Activated CD4-positive, alpha-beta T cell treated with anti-CD3 and anti-CD28 coated beads, Interleukin-2, amount 50 U/mL, for 16 hours (primary cell): ENCODE results near the gene SPRR5.

Source experiments
- DNase-seq: peaks from one replicate; pipeline ENCODE4 v3.0.0-alpha.2; 2020

Gene SPRR5

DNA sequence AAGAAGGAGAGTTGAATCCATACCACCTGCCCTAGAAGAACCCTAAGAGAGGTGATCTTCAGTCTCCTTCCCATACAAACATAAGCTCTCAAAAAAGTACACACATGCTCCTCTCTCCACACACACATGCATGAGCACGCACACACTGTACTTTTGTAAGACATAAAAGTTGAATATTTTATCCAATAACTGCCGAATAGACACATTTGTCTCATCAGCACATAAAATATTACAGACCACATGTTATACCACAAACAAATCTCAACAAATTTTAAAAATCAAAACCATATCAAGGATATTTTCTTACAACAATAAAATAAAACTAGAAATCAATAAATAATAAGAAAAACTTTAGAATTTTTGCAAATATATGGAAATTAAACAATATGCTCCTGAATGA is 39.6 kb downstream of the SPRR5 start:
- DNase-seq, result no peak

DNA sequence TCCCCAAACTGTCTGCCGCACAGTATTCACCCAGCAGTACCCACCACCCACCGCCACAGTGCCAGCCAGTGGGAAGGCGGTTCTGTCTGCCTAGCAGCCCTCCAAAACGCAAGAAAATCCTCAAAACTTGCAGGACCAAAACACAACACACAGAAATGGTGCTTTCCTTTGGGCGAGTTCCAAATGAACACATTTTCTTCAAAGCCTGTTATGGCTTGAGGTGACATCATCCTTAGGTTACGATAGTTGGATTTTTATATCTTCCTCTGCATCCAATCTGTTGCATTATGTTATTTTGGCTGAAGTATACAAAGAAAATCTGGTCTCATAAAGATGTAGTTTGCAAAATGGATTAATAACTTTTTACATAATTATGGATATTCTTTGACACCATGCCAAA is 46.2 kb downstream of the SPRR5 start:
- DNase-seq, result no peak

- DNase-seq, result no peak
These were observed 48.8 kb downstream of the SPRR5 start for GRCh38 chr1:152995842-152996241.

GRCh38 chr1:152996633-152997400 is 49.8 kb downstream of the SPRR5 start:
- no peak for DNase-seq

DNA sequence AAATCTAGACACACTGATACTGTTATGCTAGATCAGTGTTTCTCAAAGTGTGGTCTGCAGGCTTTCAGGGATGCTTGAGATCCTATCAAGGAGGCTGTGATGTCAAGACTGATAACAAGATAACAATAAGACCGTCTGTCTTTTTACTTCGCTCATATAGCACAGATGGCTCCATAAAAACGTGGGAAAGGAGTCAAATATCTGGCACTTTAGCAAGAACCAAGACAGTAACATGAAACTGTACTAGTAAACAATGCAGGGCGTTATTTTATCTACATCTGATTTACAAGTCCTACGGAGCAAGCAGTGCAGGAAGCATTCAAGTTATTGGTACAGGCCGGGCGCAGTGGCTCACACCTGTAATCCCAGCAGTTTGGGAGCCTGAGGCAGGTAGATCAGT is 50.9 kb downstream of the SPRR5 start:
- DNase-seq, result no peak

DNA sequence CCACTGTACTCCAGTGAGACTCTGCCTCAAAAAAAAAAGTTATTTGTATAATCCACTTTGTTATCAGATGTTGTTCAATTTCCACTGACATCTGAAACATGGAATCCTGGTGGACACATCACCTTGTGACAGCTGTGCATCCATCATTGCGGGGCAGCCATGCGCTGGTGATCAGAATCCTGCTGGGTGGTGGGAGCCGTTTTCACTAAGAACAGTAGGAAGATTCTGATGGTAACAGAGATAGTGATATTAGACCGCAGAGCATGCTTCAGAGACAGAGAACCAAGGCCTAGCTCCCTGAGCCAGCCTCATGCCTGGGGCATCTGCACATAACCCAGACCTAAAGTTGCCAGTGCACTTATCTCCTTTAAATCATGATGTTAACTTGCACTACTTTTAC is 51.5 kb downstream of the SPRR5 start:
- no peak for DNase-seq
